GM19099 (cell line): ENCODE measurements around the gene POLR3E.

Source experiments
- POLR2A ChIP-seq: IDR thresholded peaks from 3 replicates; pipeline ENCODE4 v1.6.1; 2011; ENCODE audit warnings: low read depth; ENCODE audit not compliant: insufficient read length; ENCODE audit errors: extremely low read depth

Gene POLR3E

DNA sequence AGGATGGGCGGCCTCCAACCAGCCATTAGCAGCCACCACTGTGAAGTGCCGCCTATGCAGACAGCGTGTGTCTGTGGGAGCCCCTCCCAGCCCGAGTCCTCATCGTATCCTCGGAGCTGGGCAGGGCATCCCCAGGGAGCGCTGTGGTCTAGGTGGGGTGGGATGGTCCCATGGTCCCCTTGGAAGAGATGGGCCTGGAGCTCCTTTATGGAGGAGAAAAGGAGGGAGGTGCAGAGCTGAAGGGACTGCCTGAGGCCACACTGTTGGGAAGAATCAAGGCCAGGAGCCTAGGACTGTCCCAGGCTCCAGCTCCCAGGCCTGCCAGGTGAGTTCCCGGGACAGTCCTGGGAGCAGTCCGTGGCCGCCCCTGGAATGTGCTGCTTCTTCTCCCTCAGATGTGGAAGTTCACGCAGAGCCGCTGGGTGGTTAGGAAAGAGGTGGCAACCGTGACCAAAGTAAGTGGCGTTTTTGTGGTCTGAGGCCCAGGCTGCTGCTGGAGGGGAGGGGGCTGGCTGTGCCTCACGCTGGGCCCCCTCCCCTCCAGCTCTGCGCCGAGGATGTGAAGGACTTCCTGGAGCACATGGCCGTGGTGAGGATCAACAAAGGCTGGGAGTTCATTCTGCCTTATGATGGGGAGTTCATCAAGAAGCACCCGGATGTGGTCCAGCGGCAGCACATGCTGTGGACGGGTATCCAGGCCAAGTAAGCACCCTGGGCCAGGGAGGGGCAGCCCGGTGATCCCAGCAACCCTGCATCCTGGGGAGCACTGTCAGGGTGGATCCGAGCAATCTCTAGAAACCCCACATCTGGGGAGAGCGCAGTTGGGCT, 27.0 kb downstream of the POLR3E start:
- no peak for TF ChIP-seq POLR2A

DNA sequence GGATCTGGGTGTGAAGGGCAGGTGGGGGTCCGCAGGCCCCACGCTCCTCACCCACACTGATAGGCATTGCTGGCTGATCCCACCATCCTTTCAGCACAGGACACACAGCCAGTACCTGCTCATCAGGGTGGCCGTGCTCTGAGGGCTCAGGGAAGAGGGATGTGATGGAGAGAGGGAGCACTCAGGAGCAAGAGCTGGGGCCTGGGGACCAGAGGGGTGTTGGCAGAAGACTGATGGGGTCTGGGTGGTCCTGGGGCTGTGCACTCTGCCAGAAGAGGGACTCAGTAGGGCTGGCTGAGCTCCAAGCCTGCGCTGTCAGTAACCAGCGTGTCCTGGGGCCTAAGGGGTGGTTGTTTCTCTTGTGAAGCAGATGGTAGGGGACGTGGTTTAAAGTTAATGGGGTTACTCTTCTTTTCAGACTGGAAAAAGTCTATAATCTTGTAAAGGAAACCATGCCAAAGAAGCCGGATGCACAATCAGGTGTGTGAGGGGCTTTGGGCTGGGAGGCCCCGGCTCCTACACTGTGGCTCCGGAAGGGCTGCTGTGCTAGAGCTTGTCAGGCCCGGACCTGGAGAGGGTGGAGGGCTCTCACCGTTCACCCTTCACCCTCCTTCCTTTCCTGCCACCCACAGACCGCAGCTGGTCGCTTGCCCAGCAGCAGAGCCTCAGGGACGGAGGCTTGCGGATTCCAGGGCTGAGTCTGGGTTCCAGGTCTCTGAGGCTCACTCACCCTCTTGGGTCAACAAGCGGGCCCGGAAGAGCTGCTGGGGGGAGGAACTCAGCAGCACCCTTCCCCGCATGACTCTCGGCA, 27.8 kb downstream of the POLR3E start:
- TF ChIP-seq POLR2A: no peak

DNA sequence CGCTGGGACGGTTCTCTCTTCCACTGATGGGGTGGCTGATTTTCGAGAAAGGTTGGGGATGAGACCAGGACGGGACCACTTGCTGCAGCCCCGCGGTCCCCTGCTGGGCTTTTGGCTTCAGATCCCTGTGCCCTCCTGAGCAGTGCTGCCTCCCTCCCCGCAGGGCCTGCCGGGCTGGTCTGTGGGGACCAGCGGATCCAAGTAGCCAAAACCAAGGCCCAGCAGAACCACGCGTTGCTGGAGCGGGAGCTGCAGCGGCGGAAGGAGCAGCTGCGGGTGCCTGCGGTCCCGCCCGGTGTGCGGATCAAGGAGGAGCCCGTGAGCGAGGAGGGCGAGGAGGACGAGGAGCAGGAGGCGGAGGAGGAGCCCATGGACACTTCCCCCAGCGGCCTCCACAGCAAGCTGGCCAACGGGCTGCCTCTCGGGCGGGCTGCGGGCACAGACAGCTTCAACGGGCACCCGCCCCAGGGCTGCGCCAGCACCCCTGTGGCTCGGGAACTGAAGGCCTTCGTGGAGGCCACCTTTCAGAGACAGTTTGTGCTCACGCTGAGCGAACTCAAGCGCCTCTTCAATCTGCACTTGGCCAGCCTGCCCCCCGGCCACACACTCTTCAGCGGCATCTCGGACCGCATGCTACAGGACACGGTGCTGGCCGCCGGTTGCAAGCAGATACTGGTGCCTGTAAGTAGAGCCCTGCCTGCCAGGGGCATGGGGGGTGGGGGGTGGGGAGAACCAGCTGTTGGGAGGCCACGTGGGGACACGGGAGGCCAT, 28.6 kb downstream of the POLR3E start:
- no peak for TF ChIP-seq POLR2A

- no peak for TF ChIP-seq POLR2A
Measured at GRCh38 chr16:22326369-22326652, 29.1 kb downstream of the POLR3E start.

- TF ChIP-seq POLR2A: no peak
Measured at GRCh38 chr16:22326771-22327445, 29.7 kb downstream of the POLR3E start.

DNA sequence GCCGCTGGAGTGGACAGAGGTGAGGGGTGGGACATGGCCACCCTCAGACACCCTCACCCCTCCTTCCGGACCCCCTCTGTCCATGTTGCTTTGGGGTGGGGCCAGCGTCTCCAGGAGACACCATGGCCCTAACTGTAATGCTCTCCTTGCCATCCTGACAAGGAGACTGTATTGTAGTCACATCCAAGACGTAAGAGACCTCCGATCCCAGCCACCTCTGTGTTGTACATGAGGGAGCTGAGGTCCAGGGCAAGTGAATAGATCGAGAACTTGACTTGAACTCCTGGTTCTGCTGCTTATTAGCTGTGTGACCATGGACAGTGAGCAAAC, 30.2 kb downstream of the POLR3E start:
- no peak for TF ChIP-seq POLR2A

DNA sequence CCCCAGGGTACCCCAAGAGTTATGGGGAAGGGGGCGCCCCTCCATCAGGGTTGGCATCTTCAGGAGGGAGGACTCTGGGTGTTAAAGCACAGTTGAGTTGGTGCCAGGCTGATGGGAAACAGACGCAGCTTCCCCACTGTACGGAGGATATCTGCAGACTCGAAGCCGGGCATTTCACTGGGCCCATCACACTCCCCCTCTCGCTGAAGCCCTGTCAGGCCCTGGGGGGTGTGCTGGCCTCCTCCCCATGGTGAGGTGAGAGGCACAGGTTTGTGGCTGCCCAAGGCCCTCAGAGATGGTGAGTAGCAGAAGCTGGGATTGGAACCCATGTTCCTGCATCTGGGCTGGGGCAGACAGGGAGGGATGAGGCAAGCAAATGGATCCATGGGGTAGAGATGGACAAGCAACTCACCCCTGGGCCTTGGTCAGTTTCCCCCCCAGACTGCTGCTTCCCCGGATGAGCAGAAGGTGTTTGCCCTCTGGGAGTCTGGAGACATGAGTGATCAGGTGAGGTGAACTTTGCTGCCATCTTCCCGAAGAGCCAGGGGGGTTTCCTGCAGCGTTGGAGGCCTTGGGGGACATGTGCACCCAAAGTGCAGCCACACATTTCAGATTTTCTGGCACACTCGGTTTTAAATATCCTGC, 31.0 kb downstream of the POLR3E start:
- no peak for TF ChIP-seq POLR2A

DNA sequence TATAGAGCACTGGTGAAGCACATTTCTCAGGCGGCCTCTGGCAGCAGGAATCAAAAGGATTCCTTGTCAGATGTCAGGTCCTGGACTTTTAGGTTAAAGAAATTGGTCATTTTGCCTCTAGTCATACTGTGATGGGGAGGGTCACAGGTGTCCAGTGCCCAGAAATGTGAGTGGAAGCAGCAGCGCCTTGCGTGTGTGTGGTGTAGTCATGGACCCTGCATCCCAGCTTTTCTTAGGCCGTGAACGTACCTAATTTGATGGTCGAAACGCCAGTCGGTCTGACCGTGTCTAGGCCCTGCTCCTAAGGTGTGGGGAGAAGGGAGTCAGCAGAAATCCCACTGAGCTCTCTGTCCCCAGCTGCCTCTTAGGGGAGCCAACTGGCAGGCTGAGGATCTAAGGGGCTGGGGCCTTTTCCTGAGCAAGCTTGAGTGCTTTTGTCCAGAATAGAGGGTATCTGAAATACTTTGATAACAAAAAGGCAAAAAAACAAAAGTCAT, 32.0 kb downstream of the POLR3E start:
- TF ChIP-seq POLR2A: no peak

DNA sequence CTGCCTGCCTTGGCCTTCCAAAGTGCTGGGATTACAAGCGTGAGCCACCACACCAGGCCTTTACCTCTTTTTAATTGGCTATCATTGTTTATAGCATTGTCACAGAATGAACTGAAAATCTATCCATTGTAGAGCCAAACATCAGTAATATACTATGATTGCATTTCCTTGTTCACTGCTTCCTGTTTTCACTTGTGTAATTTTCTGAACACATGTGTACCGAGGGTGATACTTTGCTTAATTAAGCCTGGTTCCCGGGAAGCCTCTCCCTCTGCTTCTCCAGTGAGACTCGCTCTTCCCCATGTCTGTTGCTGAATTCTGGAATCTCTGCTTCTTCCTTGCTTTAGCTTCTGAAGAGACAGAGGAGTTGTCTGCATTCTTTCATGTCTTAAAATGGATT, 33.1 kb downstream of the POLR3E start:
- TF ChIP-seq POLR2A: no peak

DNA sequence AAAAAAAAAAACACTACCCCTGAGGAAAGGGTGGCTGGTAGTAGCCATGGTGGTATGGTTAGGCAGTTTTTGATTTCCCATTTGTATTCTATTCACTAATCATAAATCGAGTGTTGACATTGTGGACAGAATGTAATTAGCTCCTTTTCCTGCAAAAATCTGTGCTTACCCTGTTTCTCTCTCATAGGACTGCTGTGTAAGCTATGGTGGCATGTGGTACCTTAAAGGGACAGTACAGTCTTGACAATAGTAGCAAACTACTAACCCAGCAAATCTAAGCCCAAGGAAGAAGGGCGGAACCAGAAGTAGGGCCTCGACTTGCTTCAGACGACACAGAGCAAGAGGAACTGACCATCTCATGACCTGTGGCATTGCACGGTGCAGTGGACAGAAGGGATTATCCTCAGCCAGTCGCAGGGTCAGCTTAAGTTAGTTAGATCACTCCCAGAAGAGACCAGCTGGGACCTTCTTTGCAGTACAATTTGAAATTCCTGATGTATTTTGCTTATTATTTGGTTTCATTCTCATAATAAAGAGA, 36.3 kb downstream of the POLR3E start:
- no peak for TF ChIP-seq POLR2A

GRCh38 chr16:22335668-22336246, 38.5 kb downstream of the POLR3E start:
- TF ChIP-seq POLR2A: no peak

- TF ChIP-seq POLR2A: no peak
Measured at GRCh38 chr16:22336581-22336980, 39.4 kb downstream of the POLR3E start.

DNA sequence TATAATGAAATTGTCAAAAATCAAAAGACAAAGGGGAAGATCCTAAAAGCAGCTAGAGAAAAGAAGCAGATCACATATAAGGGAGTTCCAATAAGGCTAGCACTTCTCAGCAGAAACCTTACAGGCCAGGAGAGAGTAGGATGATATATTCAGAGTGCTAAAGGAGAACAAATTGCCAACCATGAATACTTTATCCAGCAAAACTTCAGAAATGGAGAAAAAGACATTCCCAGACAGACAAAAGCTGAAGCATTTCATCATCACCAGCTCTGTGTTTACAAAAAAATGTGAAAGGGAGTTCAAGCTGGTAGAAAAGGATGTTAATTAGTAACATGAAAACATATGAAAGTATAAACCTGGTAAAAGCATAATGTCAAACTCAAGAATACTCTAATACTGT, 39.8 kb downstream of the POLR3E start:
- no peak for TF ChIP-seq POLR2A

GRCh38 chr16:22337849-22338635, 40.8 kb downstream of the POLR3E start:
- TF ChIP-seq POLR2A: no peak

DNA sequence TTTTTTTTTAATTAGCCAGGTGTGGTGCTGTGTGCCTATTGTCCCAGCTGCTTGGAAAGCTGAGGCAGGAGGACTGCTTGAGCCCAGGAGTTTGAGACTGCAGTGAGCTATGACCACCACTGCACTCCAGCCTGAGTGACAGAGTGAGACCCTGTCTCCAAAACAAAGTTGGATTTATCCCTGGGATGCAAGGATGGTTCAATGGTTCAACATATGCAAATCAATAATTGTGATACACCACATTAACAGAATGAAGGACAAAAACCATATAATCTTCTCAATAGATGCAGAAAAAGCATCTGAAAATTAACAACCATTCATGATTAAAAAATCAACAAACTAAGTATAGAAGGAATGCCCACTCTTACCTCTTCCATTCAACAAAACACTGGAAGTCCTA, 43.7 kb downstream of the POLR3E start:
- no peak for TF ChIP-seq POLR2A
